T47D (cell line): ENCODE measurements around the gene SLC4A1AP.

ENCODE experiments used
- DNase-seq, 2 experiments: peaks; one replicate each; pipeline versions ENCODE4 v3.0.0 to v3.0.0-alpha.2; 2011 to 2012; ENCODE audit warnings: low read depth in 1 of 2, low spot score in 1 of 2
- JUND ChIP-seq: IDR thresholded peaks from 2 replicates; pipeline ENCODE4 v1.6.1; 2012; ENCODE audit warnings: low read depth
- in situ Hi-C: cut with HindIII; loops from 2 replicates; pipeline ENCODE4 v1.10.0; 2016; ENCODE audit warnings: low sequenced_read_pairs, low pct_unique_long_range_greater_than_20kb

The SLC4A1AP gene

DNA sequence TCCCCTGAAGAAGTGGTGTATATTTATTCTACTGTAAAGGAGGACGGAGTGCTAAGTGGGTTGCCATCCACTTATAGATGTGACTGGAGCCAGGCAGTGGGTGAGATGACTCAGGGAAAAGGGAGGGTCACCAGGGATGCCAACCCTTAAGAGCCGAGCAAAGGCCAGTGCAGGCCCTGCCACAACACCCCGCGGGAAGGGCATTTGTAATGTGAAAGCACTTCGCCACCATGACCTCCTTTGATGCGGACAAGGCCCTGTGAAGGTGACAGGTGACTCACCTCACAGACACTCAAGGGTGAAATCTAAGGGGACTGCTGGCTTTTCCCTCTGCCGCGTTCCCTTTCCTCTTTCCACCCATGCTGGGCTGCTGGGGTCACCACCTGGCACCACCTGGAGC is 57.6 kb downstream of the SLC4A1AP start:
- in situ Hi-C loops = no loop called here
- no peak for DNase-seq

DNA sequence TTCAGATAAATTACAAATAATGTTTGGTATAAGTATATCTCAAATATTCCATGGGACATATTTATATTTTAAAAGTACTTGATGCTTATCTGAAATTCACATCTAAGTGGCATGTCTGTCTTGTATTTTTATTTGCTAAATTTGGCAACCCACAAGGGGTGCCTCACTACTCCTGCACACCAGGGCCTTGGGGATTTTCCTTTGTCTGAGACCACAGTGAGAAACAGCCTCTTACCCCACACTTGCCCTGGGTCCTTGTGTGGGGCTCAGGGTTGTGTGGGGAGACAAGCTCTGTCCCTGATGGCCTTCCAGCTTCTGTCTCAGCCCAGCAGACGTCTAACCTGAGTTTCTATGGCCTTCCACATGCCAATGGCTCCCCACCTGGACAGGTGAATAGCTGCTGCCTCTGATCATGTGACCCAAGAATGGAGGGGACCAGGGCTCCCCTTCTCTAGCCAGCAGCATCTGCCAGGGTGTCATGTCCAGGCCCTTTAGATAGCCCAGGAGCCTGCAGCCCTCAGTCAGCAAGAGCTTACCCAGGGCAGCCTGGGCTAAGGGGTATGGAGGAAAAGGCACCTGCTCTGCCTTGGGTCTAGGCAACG is 58.3 kb downstream of the SLC4A1AP start:
- no peak for TF ChIP-seq JUND
- DNase-seq = no peak
- in situ Hi-C loops = no loop called here

More for the DNA sequence above, 57.6 kb downstream of the SLC4A1AP start:
- TF ChIP-seq JUND = no peak

DNA sequence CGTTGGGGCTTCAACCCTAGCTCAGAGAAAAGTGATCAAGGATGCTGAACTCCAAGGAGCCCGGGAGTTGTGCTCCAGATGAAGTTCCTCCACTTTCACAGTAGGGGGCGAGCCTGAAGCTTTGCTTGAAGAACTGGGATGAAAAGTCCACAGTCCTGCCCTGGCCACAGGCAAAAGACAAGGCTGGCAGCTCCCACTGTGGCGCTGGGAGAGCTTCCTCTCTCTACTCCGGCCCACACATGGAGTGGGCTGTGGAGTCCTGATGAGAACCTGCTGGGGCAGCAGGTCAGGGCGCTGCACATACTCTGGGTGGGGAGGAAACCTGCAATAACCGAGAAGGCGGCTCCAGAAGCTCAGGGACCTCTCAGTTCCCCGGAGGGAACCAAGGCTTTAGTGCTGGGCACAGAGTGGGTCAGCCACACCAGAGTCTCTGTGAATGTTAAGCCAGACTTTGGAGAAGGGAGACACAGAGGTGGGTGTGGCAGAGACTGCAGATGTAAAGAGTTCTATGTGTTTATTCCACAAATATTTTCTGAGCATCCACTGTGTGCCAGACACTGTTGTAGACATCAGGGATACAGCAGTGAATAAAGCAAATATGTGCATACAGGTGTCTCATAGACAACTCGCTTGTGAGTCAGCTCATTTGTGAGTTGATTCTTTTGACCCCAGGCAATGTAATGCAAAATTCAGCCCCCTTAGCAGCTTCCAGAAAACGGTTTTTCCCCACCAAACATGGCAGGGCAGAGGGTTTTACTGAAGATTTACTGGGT is 59.9 kb downstream of the SLC4A1AP start:
- in situ Hi-C loops = no loop called here
- no peak for TF ChIP-seq JUND
- peak; percentile 55 to 76 for DNase-seq

DNA sequence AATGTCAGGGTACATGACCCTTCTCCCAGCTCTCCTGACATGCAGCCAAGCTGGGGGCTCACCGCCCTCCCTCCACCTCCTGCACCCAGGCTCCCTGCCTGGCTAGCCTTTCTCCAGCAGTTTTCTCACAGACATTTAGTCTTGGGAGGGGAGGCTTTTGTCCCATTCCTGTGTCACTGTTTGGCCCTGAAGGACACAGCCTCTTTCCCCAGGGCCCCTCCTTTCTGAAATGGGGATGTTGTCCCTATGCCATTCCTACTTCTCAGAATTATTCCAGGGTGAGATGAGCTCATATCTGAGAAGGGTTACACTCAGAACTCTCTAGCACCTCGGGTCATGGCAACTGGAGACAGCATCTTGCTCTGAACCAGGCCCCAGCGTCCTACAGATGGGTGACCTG is 60.5 kb downstream of the SLC4A1AP start:
- in situ Hi-C loops = no loop called here
- DNase-seq = no peak

DNA sequence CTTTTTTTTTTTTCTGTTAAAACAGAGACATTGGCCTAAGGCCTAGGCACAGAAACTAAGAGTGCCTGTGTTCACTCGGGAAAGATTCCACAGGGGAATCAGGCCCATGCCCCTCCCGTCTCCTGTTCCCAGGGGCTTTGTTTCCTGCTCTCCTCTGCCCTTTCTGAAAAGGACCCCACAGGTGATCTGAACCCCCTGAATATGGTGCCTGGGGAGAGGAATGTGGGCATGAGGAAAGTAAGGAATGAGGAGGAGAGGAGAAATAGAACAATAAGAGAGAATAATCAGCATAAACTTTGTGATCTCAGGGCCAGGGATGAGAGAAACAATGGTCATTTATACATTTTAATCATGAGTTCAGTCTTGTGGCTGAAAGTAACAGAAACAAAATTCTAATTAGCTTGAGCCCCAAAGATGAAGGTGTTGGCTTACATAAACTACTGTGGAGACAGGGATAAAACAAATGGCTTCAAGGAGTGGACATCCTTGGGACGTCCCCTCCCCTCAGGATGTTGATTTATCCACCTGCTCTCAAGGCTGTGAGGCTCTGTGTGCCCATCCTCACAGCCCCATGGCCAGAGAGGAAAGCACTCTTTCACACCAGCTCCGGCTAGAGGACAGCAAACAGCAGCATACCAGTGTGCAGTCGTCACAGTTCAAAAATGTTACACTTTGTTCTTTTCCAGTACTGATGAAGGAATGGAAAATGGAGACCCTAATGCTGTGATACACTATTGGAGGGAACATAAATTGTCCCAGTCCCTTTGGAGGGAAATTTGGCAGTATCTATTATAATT is 61.4 kb downstream of the SLC4A1AP start:
- DNase-seq = no peak
- in situ Hi-C loops = no loop called here
- no peak for TF ChIP-seq JUND

More for the DNA sequence above, 60.5 kb downstream of the SLC4A1AP start:
- TF ChIP-seq JUND = no peak

DNA sequence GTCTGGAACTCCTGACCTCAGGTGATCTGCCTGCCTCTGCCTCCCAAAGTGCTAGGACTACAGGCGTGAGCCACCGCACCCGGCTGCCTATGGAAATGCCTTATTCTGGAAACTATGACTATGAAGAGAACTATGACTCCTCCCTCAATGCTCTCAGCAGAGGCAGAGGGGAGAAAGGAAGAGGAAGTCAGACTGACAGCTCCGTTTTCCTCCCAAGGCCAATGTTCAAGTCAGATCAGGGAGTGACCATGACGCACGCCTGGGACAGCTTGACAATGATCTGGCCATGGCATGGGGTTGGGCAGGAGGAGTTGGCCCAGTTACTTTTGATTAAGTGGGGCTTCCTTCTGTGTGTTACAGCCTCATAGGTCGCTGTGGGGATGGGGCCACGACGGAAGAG is 63.6 kb downstream of the SLC4A1AP start:
- no peak for TF ChIP-seq JUND
- DNase-seq = no peak
- in situ Hi-C loops = no loop called here

DNA sequence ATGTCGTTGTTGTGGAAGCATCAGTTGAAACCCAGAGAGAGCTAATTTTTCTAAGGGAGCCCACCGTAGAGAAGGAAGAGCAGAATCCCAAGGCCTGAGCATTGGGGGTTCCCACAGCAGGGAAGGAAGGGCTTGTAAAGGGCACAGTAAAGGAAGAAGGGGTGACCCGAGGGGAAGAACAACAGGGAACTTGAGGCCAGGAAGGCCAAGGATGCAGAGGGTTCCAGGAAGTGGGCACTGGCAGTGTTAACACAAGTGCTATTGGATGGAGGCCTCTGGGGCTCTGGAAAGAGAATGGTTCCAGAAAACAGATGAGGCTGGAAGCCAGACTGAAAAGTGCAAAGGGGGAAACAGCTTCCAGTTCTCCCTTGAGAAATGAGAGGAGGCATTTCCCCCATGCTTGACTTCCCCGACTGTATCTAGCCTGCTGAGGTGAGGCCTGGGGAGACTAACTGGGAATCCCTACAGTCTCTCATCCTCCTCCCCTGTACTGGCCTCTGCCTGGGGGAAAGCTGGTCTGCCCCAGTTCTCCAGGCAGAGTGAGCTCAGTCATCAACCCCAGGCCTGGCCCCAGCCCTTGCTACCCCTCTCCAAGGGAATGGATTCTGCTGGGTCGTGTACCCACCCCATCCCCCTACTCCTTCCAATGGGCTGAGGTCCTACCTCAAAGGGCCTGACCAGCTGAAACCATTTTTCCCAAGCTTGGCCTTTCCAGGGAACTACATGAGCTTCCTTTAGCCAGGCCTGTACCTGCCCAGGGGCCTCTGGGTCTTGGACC is 64.6 kb downstream of the SLC4A1AP start:
- DNase-seq = no peak
- in situ Hi-C loops = no loop called here
- TF ChIP-seq JUND = no peak

DNA sequence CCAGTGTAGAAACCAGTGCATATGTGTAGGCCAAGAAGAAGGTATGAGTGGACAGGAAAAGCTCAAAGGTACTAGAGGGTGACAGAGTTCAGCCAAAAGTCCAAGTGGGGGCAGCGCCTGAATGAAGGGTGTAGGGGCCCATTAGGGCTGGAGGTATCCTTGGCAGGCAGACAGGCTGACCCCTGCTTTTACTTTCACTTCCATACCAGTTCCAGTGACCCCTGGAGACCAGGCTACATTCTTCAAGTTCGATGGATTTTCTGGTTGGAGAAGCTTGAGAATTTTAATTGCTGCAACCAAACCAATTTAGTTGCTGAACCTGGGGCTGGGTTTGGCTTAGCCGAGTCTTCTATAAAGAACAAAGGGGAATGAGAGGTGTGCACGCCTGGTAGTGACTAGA is 65.5 kb downstream of the SLC4A1AP start:
- in situ Hi-C loops = no loop called here
- TF ChIP-seq JUND = no peak

DNA sequence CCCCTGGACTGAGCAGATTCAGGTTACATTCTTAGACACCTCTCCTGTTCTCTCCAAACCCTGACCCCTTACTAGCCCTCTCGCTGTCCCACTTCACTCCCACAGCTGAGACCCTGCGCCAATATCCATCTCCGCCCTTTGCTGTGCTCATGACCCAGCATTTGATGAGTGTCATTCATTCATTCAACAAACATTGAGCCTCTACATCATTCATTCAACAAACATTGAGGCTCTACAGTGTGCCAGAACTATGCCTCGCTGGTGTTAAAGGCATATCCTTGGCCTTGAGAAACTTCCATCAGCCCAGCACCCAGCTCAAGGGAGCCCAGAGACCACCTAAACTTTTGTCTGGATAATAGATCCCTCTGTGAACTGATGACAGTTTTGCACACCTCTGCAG is 65.9 kb downstream of the SLC4A1AP start:
- no peak for DNase-seq
- in situ Hi-C loops = no loop called here
- no peak for TF ChIP-seq JUND

More for the DNA sequence above, 65.5 kb downstream of the SLC4A1AP start:
- DNase-seq = no peak

DNA sequence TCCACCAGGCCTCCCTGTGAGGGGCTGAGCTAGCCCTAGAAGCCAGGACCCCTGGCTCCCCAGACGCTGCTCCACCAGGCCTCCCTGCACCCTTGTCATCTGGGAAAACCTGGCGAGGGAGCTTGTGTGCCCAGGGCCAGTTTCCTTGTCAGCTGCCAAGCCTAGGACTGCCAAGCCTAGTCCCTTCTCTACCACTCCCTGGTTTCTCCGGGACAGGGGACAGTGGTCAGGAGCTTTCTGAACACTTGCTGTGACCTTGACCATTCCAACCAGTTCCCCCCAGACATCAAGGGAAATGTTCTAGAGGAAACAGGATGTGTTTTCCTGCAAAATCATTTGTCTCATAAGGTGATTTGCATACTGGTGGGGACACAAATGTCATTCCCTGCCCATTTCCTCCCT is 66.6 kb downstream of the SLC4A1AP start:
- no peak for TF ChIP-seq JUND
- in situ Hi-C loops = no loop called here
- no peak for DNase-seq

DNA sequence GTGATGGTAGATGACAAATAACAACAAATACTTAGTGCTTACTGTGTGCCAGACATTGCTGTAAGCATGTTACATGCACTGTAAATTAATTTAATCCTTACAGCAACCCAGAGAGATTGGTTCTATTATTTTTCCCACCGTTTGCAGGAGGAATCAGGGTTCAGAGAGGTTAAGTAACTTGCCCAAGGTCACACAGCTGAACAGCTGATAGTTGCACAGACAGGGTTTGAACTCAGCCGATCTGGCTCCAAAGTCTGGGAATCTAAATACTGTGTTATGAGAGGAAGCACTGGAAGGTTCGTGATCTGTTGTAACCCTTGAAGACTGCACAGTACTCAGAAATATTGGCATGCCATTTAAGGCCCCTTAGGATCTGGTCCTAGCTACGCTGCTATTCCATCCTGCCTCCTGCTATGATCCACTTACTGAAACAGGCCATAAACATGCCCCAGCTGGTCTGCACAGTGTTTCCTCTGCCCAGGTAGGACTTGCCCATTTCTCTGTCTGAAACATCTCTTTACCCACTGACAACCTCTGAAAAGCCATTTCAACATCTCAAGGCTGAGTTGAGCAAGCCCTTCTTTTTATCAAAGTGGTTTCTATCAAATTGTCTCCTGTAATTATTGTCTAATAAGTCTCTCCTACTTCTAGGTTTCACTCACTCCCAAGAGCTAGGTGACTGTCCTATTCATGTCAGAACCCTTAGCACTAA is 67.4 kb downstream of the SLC4A1AP start:
- DNase-seq = no peak
- in situ Hi-C loops = no loop called here
- TF ChIP-seq JUND = no peak

DNA sequence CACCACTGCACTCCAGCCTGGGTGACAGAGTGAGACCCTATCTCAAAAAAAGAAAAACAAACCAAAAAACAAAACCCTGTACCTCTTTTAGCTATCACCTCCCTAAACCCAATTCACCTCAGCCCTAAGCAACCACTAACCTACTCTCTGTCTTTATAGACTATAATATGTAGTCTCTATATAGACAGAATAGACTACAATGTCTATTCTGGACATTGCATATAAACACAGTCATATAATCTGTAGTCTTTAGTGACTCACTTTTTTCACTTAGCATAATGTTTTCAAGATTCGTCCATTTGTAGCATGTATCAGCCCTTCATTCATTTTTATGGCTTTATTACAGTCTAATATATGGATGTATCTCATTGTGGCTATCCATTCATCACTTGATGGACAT is 70.6 kb downstream of the SLC4A1AP start:
- in situ Hi-C loops = no loop called here
- no peak for DNase-seq
- TF ChIP-seq JUND = no peak
